ENCODE measurements around the gene GSTCD.

DNA sequence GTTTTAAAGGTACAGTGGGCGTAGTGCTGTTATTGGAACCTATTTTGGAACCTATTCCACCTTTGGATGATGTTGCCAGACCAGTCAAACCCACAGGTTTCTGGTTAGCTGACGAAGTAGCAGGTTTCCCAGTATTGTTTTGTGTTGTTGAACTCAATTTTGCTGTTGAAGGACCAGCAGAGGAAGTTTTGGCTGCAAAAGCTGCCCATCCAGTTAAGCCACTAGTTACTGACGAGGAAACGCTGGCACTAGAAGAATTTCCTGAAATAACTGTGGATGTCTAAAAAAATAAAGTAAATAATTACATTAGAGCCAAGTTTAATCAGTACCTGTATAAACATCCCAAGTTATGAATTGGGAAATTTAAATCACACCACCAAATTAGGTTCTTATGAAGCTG is 25.5 kb upstream of the GSTCD start:
- TF ChIP-seq, protein P1, sequence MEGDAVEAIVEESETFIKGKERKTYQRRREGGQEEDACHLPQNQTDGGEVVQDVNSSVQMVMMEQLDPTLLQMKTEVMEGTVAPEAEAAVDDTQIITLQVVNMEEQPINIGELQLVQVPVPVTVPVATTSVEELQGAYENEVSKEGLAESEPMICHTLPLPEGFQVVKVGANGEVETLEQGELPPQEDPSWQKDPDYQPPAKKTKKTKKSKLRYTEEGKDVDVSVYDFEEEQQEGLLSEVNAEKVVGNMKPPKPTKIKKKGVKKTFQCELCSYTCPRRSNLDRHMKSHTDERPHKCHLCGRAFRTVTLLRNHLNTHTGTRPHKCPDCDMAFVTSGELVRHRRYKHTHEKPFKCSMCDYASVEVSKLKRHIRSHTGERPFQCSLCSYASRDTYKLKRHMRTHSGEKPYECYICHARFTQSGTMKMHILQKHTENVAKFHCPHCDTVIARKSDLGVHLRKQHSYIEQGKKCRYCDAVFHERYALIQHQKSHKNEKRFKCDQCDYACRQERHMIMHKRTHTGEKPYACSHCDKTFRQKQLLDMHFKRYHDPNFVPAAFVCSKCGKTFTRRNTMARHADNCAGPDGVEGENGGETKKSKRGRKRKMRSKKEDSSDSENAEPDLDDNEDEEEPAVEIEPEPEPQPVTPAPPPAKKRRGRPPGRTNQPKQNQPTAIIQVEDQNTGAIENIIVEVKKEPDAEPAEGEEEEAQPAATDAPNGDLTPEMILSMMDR (IDR thresholded peaks at IDR 0.05), result no peak
- no peak for TF ChIP-seq POLR2A (IDR thresholded peaks at IDR 0.05)
